ENCODE data around the gene ELMO1.

ELMO1 gene

DNA sequence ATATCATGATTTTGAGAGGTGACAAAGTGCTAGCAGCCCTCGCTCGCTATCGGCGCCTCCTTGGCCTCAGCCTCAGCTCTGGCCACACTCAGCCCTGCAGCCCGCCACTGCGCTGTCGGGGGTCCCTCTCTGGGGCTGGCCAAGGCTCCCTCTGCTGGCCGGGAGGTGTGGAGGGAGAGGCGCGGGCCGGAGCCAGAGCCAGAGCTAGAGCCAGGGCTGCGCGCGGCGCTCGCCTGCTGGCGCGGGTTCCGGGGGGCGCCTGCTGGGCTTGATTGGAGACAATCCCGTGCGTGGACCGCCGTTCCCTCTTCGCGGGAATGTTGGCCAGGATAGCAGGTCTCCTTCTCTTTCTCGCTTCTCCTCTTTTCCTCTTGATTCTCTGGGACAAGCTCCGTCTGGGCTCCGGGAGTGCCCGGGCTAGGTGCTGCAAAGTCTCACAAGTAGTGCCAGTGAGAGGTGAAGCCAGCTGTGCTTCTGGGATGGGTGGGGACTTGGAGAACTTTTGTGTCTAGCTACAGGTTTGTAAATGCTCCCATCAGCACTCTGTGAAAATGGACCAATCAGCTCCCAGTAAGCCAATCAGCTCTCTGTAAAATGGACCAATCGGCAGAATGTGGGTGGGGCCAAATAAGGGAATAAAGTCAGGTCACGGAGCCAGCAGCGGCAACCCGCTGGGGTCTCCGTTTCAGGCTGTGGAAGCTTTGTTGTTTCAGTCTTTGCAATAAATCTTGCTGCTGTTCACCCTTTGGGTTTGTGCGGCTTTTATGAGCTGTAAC, 43.4 kb upstream of the ELMO1 start:
- TF ChIP-seq ZFX (IDR thresholded peaks at IDR 0.05; ENCODE audit: borderline replicate concordance) = no peak
- TF ChIP-seq, protein P1, sequence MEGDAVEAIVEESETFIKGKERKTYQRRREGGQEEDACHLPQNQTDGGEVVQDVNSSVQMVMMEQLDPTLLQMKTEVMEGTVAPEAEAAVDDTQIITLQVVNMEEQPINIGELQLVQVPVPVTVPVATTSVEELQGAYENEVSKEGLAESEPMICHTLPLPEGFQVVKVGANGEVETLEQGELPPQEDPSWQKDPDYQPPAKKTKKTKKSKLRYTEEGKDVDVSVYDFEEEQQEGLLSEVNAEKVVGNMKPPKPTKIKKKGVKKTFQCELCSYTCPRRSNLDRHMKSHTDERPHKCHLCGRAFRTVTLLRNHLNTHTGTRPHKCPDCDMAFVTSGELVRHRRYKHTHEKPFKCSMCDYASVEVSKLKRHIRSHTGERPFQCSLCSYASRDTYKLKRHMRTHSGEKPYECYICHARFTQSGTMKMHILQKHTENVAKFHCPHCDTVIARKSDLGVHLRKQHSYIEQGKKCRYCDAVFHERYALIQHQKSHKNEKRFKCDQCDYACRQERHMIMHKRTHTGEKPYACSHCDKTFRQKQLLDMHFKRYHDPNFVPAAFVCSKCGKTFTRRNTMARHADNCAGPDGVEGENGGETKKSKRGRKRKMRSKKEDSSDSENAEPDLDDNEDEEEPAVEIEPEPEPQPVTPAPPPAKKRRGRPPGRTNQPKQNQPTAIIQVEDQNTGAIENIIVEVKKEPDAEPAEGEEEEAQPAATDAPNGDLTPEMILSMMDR (IDR thresholded peaks at IDR 0.05) = peak; percentile 36; the same call in 1 of the 2 replicates
- H3K27ac ChIP-seq = no peak overlapping the region

DNA sequence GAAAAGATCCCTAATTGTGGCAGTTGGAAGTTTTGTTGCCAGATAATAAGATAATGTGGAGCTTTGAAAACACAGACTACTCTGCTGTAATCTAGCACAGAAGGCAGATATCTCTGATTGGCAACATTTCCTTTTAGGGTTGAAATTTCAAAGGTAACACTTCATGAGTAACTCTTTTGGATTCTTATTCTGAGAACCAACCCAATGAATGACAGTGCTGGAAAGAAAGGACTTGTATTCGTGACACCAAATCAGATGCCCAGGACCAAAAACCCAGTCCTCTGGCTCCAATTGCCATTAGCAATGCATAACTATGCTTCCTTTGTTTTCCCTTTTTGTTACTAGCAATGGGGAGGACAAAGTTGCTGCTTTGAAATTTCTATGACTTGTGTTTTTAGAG, 41.0 kb upstream of the ELMO1 start:
- no peak for TF ChIP-seq ZFX (IDR thresholded peaks at IDR 0.05; ENCODE audit: borderline replicate concordance)
- TF ChIP-seq, protein P1 (IDR thresholded peaks at IDR 0.05) = no peak
- no peak overlapping the region for H3K27ac ChIP-seq

DNA sequence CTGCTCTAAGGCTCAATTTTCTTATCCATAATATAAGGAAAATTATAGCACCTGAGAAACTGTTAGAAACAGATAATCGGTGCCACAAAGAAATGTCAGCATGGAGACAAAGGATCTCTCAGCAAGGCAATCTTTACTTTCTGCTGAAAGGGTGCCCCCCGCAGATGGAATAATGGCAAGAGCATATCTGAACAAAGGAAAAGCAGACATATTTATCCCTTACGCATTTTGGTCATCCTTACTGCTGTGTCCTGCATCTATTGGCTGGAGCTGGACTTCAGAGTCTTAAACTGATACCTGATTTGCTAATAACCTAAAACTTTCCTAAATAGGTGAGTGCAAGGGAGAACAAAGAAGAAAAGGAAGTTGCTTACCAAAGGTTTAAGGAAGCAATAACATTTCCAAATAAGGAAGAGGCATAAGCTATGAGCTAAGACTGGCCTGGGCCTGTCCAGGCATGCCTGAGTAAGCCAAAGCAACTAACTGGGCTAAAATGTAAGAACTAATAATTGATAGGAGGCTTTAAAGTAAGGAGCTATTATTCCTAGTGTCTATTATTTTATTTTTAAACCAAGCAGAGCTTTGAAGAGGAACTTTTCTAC, 39.6 kb upstream of the ELMO1 start:
- TF ChIP-seq, protein P1 (IDR thresholded peaks at IDR 0.05) = no peak
- TF ChIP-seq ZFX (IDR thresholded peaks at IDR 0.05; ENCODE audit: borderline replicate concordance) = no peak
- H3K27ac ChIP-seq = peak overlapping the region; percentile 35

DNA sequence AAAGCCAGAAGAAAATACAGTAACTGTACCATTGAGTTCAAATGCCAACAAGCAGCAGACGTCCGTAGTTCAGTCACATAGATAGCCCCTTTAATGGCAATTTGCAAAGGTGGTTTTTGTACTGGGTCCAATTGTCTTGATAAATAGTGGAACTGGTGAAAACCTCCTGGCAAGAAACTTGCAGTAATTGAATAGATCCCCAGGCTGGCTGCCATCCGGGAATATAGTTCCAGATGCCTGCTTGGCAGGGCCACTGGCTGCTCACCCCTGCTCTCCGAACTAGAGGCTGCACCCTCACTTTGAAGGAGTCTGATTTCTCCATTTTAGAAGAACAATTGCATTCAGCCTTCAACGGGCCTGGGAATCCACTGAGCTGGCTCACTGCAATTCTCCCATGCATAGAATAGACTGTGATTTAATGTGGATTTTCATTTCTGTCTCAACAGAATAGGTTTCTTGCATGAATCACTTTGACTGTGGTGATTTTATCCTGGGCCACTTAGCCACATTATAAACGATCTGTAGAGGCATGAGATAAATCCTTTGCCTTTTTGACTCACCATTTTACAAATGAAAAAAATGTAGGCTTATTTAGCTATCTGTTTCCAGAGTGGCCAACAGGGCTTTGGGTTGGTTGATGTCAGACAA, 35.9 kb upstream of the ELMO1 start:
- no peak for TF ChIP-seq ZFX (IDR thresholded peaks at IDR 0.05; ENCODE audit: borderline replicate concordance)
- TF ChIP-seq, protein P1 (IDR thresholded peaks at IDR 0.05) = no peak
- no peak overlapping the region for H3K27ac ChIP-seq

DNA sequence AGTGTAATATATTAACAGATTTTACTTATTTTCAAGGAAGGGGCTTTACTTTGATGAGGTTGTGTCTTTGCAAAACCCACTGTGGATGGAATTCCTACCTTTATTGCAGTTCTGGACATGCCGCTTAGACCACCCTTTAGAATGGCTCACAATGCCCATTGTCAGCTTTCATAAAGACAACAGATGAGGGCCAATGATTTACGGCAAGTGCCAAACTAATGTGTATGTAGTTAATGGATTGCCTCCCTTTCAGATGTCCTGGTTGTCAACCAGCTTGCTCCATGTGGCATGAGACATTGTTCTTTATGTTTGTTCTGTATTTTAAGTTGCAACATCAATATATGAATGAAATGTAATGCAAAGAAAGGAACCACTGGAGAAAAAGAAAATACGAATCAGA, 35.0 kb upstream of the ELMO1 start:
- H3K27ac ChIP-seq = no peak overlapping the region
- no peak for TF ChIP-seq ZFX (IDR thresholded peaks at IDR 0.05; ENCODE audit: borderline replicate concordance)
- TF ChIP-seq, protein P1 (IDR thresholded peaks at IDR 0.05) = no peak

DNA sequence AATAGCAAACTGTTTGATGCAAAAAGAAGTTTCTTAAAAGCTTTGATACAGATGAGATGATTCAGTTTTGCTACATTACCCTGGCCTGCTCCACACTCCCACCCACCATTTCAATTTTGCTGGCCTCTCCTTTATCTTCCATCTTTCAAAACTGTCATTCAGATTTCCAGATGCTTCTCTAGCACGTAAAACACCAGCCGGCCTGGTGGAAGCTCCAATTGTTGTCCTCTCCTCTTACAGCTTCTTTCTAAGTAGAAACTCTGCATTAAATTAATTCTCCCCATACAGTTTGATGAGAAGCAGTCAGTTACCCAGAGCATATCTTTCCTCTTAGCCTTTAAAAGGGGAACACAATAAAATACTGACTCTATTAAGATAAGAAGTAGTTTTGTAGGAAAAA, 34.3 kb upstream of the ELMO1 start:
- no peak for TF ChIP-seq ZFX (IDR thresholded peaks at IDR 0.05; ENCODE audit: borderline replicate concordance)
- TF ChIP-seq, protein P1 (IDR thresholded peaks at IDR 0.05) = no peak
- H3K27ac ChIP-seq = no peak overlapping the region

DNA sequence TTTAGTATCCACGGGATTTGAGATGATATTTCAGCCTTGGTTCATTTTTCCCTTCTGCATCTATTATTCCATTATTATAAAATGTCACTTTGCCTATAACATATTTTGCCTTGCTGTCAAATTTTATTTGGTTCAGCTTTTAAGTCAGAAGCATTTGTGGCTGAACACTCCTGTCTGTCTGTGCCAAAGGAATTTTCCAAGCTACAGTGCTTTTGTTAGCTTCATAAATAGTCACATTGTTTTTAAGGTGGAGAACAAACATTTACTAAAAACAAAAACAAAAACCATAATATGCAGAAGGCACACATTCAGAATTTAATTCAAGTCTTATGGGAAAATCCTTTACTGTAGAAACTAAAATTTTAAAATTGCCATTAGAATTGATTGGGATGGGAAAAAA, 33.8 kb upstream of the ELMO1 start:
- TF ChIP-seq, protein P1 (IDR thresholded peaks at IDR 0.05) = no peak
- no peak overlapping the region for H3K27ac ChIP-seq

Data from 22Rv1 (cell line).